HG02970 (cell line): ENCODE results near the gene GAS6.
"Not testable (repeated sequence)": the region's sequence is repeated elsewhere in the genome, so short reads cannot be mapped to it uniquely, and the experiment has no call there.

Experiments
- ATAC-seq: cut with Tn5 transposase; IDR thresholded peaks from one replicate; pipeline ENCODE4 v1.9.1; 2021; ENCODE audit warnings: mild to moderate bottlenecking, moderate library complexity, moderate number of reproducible peaks; ENCODE audit not compliant: unreplicated experiment, low FRiP score

The GAS6 gene

GRCh38 chr13:113874579-113875428 is 10.9 kb upstream of the GAS6 start:
- no peak for ATAC-seq

GRCh38 chr13:113874177-113874576 is 10.3 kb upstream of the GAS6 start:
- ATAC-seq: no peak

GRCh38 chr13:113869263-113869662 is 5.4 kb upstream of the GAS6 start:
- ATAC-seq: no peak

GRCh38 chr13:113867913-113868312 is 4.0 kb upstream of the GAS6 start:
- ATAC-seq: not testable (repeated sequence)

- ATAC-seq: no peak
Observed at GRCh38 chr13:113865427-113865826, 1.6 kb upstream of the GAS6 start.

- ATAC-seq: no peak
Observed at GRCh38 chr13:113864273-113864890, 506 bp upstream of the GAS6 start.

- ATAC-seq: no peak
Observed at GRCh38 chr13:113862931-113863523, 849 bp downstream of the GAS6 start.

- no peak for ATAC-seq
Observed at GRCh38 chr13:113862191-113862930, 1.5 kb downstream of the GAS6 start.

GRCh38 chr13:113861433-113862030 is 2.3 kb downstream of the GAS6 start:
- no peak for ATAC-seq

- no peak for ATAC-seq
Observed at GRCh38 chr13:113860665-113861432, 3.0 kb downstream of the GAS6 start.

GRCh38 chr13:113860051-113860664 is 3.7 kb downstream of the GAS6 start:
- ATAC-seq: no peak

- ATAC-seq: no peak
Observed at GRCh38 chr13:113859311-113860050, 4.4 kb downstream of the GAS6 start.

- ATAC-seq: no peak
Observed at GRCh38 chr13:113857531-113858195, 6.2 kb downstream of the GAS6 start.

- ATAC-seq: no peak
Observed at GRCh38 chr13:113856716-113857065, 7.2 kb downstream of the GAS6 start.

- no peak for ATAC-seq
Observed at GRCh38 chr13:113855931-113856715, 7.8 kb downstream of the GAS6 start.

GRCh38 chr13:113855012-113855921 is 8.6 kb downstream of the GAS6 start:
- no peak for ATAC-seq
